Fibroblast of lung (primary cell): ENCODE data around the gene EML2.

Experiments used
- CTCF ChIP-seq, 2 donors: IDR thresholded peaks in 1 of 2; conservative IDR thresholded peaks in 1 of 2; 1 replicate in 1 of 2; 2 replicates in 1 of 2; pipeline ENCODE4 v1.5.1; 2011 to 2012; ENCODE audit warnings: low read length in 2 of 2, control low read depth in 1 of 2, inconsistent platforms in 1 of 2, low read depth in 1 of 2, mild to moderate bottlenecking in 1 of 2
- EZH2 ChIP-seq: IDR thresholded peaks from 2 replicates; pipeline ENCODE4 v1.5.1; 2012; ENCODE audit warnings: low read length, control low read depth, mild to moderate bottlenecking; ENCODE audit errors: missing control alignments

GRCh38 chr19:45587873-45588272 is 51.3 kb downstream of the EML2 start:
- no peak for TF ChIP-seq CTCF (conservative IDR thresholded peaks at IDR 0.05 in 1 of 2, IDR thresholded peaks at IDR 0.05 in 1 of 2; ENCODE audit: low read depth in 1 of 2, low read length in 2 of 2)
- TF ChIP-seq EZH2: no peak
